Heart left ventricle (tissue), 16 donors: ENCODE results near the gene GSDMA. TPM values are rescaled to one million over a fixed set of nuclear protein-coding genes. Genes with fewer than 3 reads are reported as not detected.
A peak's percentile ranks its signal among the peaks of the same experiment; 100 is the strongest.

ENCODE experiments used
- ATAC-seq, 4 donors: fragments of 200-7000 bp; cut with Tn5 transposase; one replicate each; pipeline ENCODE4 v1.9.1; 2020 to 2022; ENCODE audit warnings: moderate library complexity in 4 of 4, mild to moderate bottlenecking in 3 of 4, moderate number of reproducible peaks in 1 of 4
- DNase-seq, 5 donors: peaks; one replicate each; pipeline ENCODE4 v3.0.0-alpha.2; 2020
- H3K27ac ChIP-seq, 12 donors: fragments of 200-600 bp; sonication (generic) in 4 of 12; one replicate each; pipeline versions ENCODE4 v1.5.0 to v1.8.0; 2016 to 2022; ENCODE audit warnings: mild to moderate bottlenecking in 2 of 12
- H3K27me3 ChIP-seq, 9 donors: fragments of 200-600 bp; sonication (generic) in 2 of 9; one replicate each; pipeline versions ENCODE4 v1.5.1 to v1.8.0; 2016 to 2022; ENCODE audit warnings: mild to moderate bottlenecking in 3 of 9
- H3K36me3 ChIP-seq, 9 donors: fragments of 200-600 bp; sonication (generic) in 2 of 9; one replicate each; pipeline versions ENCODE4 v1.5.0 to v1.8.0; 2018 to 2022; ENCODE audit warnings: mild to moderate bottlenecking in 2 of 9
- H3K4me1 ChIP-seq, 12 donors: fragments of 200-600 bp; sonication (generic) in 4 of 12; one replicate each; pipeline versions ENCODE4 v1.5.0 to v1.8.0; 2016 to 2022; ENCODE audit warnings: mild to moderate bottlenecking in 3 of 12
- H3K4me3 ChIP-seq, 12 donors: fragments of 200-600 bp; sonication (generic) in 4 of 12; one replicate each; pipeline versions ENCODE4 v1.5.0 to v1.8.0; 2017 to 2022; ENCODE audit warnings: mild to moderate bottlenecking in 9 of 12, moderate library complexity in 4 of 12
- H3K9me3 ChIP-seq, 12 donors: fragments of 200-600 bp; sonication (generic) in 4 of 12; one replicate each; pipeline versions ENCODE4 v1.5.0 to v1.8.0; 2016 to 2022; ENCODE audit warnings: mild to moderate bottlenecking in 1 of 12
- CTCF ChIP-seq, 12 donors: fragments of 200-600 bp; sonication (generic) in 4 of 12; IDR thresholded peaks; one replicate each; pipeline versions ENCODE4 v1.5.0 to v1.8.0; 2018 to 2022; ENCODE audit warnings: antibody characterized with exemption in 12 of 12, mild to moderate bottlenecking in 5 of 12
- POLR2A ChIP-seq, 2 donors: fragments of 450-650 bp; IDR thresholded peaks; one replicate each; pipeline ENCODE4 v1.6.1; 2017; ENCODE audit warnings: antibody characterized with exemption in 2 of 2, mild to moderate bottlenecking in 2 of 2, moderate library complexity in 2 of 2
- WGBS, 4 donors: extraction: QIAGEN DNeasy Blood & Tissue Kit in 2 of 4; methylation state at CpG; one replicate each; pipeline versions ENCODE4 v1.1.5 to v1.1.7; 2013 to 2018; 5-methylcytosine and 5-hydroxymethylcytosine counted together
- intact Hi-C, 10 donors: fragments of 100-400 bp; cut with DNase I; formaldehyde crosslinking; loops; one replicate each; pipeline versions ENCODE4 v1.11.1 to v1.14.2; 2022
- polyA plus RNA-seq, 2 donors: library from polyadenylated mRNA; stranded (reverse); fragments of 200-250 nt; gene quantifications; one replicate each; pipeline ENCODE4 v1.2.3, GENCODE V29; 2013
- total RNA-seq, 9 donors: library from RNA; depleted of rRNA in 2 of 9; stranded (reverse); fragments of >200 nt in 2 of 9; fragmentation: NEBNext Ultra II Directional in 3 of 9; extraction: Animal tissue kit (Norgen Biotek cat#: 25700) in 3 of 9; gene quantifications; one replicate each; pipeline versions ENCODE4 v1.1.0 to v1.2.4, GENCODE V29; 2016 to 2023
- donor health status: ischemic (EF 13 %, LVEDD 7.1; RV severe dilation, severe dysfunction).
- donor health status: healthy with polysubstance abuse.
- donor health status: DM: no; HTN: yes; CAD: no.
- donor health status: DM: no; HTN: no; CAD: no.
- donor health status: ischemic (EF 25% LVEDD 6.9; RV normal size, moderate dysfunction).
- donor health status: ischemic (EF 25% LVEDD 5.7; RV mildly dilated, moderate dysfunction).
- donor health status: healthy.
- donor health status: DM: yes; HTN: yes; CAD: no.
- donor health status: ischemic (EF 35%, LVEDD 5.7; RV mildly dilated, moderate dysfunction).
- donor health status: nonischemic (EF 11% LVEDD 7.7; RV severe dilation, severe dysfunction).
- donor health status: DM: yes; HTN: yes; CAD: no.
- donor health status: PGD.
- donor health status: ischemic (EF 29% LVEDD 5.4; RV normal size, mild dysfunction).
- donor health status: nonischemic (EF 23%, LVEDD 6.1; RV moderate dilation, normal function).

GSDMA gene
- total and polyA plus RNA-seq, 11 donors: 0.08 to 3.7 (median 0.49) TPM; not detected in 3

- ATAC-seq (no peak), DNase-seq (no peak)
- peaks cover 7 to 34% (median 23%) of the 10 kb centered on the region in 12 donors for H3K4me1 ChIP-seq
- H3K36me3 ChIP-seq: peaks cover 5 to 37% (median 31%) of the 10 kb centered on the region in 9 donors
- TF ChIP-seq CTCF (IDR thresholded peaks at IDR 0.05) (no peak), POLR2A (IDR thresholded peaks at IDR 0.05) (no peak)
- peaks cover 0 to 2% (median 0%) of the 10 kb centered on the region in 9 donors for H3K27me3 ChIP-seq
- WGBS, 4 donors: 20 to 25% (median 21%) methylated on average over 7 of the region's 7 CpGs
- intact Hi-C loops: loop anchor here in 4 of 10 donors (2.0 to 10.0 kb wide), 6 partner anchors 23 to 359 kb away; partner anchors contain the start of genes LRRC3C (in 1 of the 4), ORMDL3 (in 1 of the 4) and PPP1R1B (in 1 of the 4)
- peak overlapping the region; percentile 74 to 100 (median 95) for H3K4me3 ChIP-seq
- peak overlapping the region in 7 of 12 donors; percentile 90 to 99 (median 95) for H3K27ac ChIP-seq
- no peaks in the 10 kb centered on the region for H3K9me3 ChIP-seq
Observed at GRCh38 chr17:39981766-39982375, 19.1 kb downstream of the GSDMA start.

- Histone ChIP-seq H3K27me3 (no peaks in the 10 kb centered on the region), H3K4me1 (peaks cover 0 to 4% (median under 1%) of the 10 kb centered on the region in 12 donors), H3K27ac (no peak overlapping the region), H3K9me3 (no peaks in the 10 kb centered on the region), H3K4me3 (no peak overlapping the region), H3K36me3 (peaks cover 5 to 98% (median 96%) of the 10 kb centered on the region in 9 donors)
- intact Hi-C loops: loop anchor here in 1 of 10 donors (10.0 kb wide), 1 partner anchor 364 kb away; the partner anchor contains the start of gene PPP1R1B
- no peak for DNase-seq
- WGBS, 4 donors: 90 to 95% (median 92%) methylated on average over 11 of the region's 11 CpGs
- no peak for ATAC-seq
- no peak for TF ChIP-seq CTCF (IDR thresholded peaks at IDR 0.05)
- no peak for TF ChIP-seq POLR2A (IDR thresholded peaks at IDR 0.05)
Observed at GRCh38 chr17:39988206-39988810, 25.5 kb downstream of the GSDMA start.

- Histone ChIP-seq H3K27ac (no peak overlapping the region), H3K27me3 (no peaks in the 10 kb centered on the region), H3K9me3 (no peaks in the 10 kb centered on the region), H3K4me3 (no peak overlapping the region), H3K36me3 (peaks cover 0 to 100% (median 90%) of the 10 kb centered on the region in 9 donors), H3K4me1 (peaks cover 0 to 11% (median 0%) of the 10 kb centered on the region in 12 donors)
- no peak for ATAC-seq
- WGBS, 4 donors: 88 to 95% (median 93%) methylated on average over 11 of the region's 11 CpGs
- no peak for TF ChIP-seq CTCF (IDR thresholded peaks at IDR 0.05)
- TF ChIP-seq POLR2A (IDR thresholded peaks at IDR 0.05): no peak
- intact Hi-C loops: loop anchor here in 1 of 10 donors (10.0 kb wide), 1 partner anchor 280 kb away; no protein-coding TSS in a partner anchor
- no peak for DNase-seq
Observed at GRCh38 chr17:39994448-39994847, 31.6 kb downstream of the GSDMA start.

GRCh38 chr17:39995438-39995837 lies 32.6 kb downstream of the GSDMA start:
- Histone ChIP-seq H3K4me3 (no peak overlapping the region), H3K4me1 (peaks cover 0 to 11% (median 0%) of the 10 kb centered on the region in 12 donors), H3K27me3 (no peaks in the 10 kb centered on the region), H3K9me3 (no peaks in the 10 kb centered on the region), H3K36me3 (peaks cover 0 to 90% (median 80%) of the 10 kb centered on the region in 9 donors), H3K27ac (no peak overlapping the region)
- ATAC-seq: no peak
- no peak for DNase-seq
- intact Hi-C loops: loop anchor here in 1 of 10 donors (10.0 kb wide), 1 partner anchor 279 kb away; no protein-coding TSS in a partner anchor
- 89 to 97% (median 95%) methylated on average over 6 of the region's 6 CpGs for WGBS, 4 donors
- no peak for TF ChIP-seq POLR2A (IDR thresholded peaks at IDR 0.05)
